SH-SY5Y (cell line): ENCODE data around the gene CBX4.

Experiments used
- GATA2 ChIP-seq: IDR thresholded peaks from 2 replicates; pipeline ENCODE4 v1.6.1; 2011; ENCODE audit warnings: mild to moderate bottlenecking, low read depth, low read length
- GATA3 ChIP-seq: IDR thresholded peaks from 2 replicates; pipeline ENCODE4 v1.6.1; 2011; ENCODE audit warnings: low read depth, mild to moderate bottlenecking, low read length, moderate library complexity

DNA sequence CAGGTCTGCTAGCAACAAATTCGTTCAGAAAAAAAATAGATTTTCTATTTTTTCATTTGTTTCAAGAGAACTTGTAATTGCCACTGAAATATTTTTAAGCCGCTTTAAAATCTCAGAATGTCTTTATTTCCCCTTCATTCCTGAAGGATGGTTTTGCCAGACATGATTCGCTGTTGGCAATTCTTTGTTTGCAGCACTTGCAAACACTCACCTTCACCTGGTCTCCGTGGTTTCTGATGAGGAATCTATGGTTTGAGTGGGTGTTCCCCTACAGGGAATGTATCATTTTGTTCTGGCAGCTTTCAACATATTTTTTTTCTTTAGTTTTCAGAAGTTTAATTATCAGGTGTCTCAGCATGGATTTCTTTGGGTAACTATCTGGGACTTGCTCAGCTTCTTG is 36.3 kb upstream of the CBX4 start:
- no peak for TF ChIP-seq GATA2
- no peak for TF ChIP-seq GATA3
